Stimulated activated CD8-positive, alpha-beta memory T cell treated with anti-CD3 and anti-CD28 coated beads, Interleukin-4, amount 100 ng/mL, for 4 hours (primary cell): ENCODE results near the gene FOXG1.

Experiments used
- DNase-seq, 2 donors: peaks; one replicate each; pipeline ENCODE4 v3.0.0-alpha.2; 2020; ENCODE audit warnings: low read depth in 2 of 2, low spot score in 1 of 2

FOXG1 gene

DNA sequence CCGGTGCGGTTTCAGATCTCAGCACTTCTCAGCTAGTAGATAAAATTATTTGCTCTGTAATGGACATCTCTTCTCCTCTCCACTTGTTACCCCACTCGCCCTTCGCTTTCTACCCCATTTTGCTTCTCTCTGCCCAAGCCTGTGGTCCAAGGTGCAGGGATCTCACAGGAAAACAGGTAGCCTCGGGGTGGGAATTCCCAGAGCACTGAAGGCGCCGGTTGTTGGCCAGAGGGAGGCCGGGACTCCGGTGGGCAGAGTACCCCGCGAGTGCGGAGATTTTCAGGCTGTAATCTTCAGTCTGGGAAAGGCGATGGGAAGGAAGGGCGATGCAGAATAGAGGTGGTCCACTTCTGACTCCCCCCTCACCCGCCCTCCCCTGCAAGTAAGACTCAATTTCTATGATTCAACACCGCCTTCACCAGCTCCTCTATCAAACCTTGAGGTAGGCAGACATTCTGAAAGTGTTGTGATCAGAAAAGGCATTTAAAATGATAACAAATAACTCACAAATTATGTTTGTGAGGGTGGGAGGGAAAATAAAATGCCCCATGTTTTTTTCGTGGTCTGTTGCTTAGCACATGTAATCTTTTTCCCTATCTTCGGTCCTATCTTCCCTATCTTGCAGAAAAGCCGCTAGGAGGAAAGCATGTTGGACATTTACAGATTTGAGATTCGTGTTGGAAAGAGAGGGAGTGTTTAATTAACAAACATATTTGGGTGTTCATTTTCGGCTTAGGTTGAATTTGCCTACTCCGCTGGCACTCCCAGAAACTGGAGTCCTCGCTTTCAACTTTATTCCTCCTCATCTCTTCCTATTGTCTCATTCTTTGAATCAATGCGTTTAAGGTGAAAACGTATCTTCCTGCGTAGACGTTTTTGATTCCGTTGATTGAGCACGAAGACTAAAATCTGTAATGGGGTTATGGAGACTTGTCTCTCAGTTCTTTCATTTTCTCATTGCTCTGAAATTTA is 8.5 kb downstream of the FOXG1 start:
- no peak for DNase-seq

- DNase-seq = no peak
Measured at GRCh38 chr14:28776482-28777266, 10.1 kb downstream of the FOXG1 start.

DNA sequence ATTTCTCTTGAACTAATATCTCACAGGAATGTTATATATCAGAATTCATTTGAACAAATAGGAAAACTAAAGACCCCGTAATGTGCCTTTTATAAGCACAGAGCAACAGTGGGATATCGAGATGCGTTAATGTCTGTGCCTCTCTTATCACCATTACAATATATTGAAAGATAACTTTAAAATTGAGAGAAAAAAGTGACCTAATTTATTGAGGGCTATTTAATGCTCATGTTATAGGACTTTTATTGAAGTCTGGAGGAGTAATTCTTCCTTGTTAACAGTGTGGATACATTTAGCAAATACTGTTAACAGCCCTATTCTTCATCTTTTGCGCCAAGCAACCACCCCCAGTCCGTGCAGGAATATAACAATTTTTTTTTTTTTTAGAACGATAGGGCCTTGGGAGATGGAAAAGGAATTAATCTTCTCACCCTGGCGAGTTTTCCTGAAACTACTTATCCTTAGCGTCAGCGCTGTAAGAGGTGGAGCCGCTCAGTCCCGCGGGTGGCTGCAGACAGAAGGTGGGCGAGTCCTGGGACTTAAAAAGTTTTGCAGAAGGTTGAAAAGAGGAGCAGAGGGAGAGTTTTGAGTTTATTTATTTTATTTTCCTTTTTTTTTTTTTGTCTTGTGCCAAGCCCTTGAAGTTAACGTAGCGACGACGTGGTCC is 11.0 kb downstream of the FOXG1 start:
- DNase-seq = no peak

DNA sequence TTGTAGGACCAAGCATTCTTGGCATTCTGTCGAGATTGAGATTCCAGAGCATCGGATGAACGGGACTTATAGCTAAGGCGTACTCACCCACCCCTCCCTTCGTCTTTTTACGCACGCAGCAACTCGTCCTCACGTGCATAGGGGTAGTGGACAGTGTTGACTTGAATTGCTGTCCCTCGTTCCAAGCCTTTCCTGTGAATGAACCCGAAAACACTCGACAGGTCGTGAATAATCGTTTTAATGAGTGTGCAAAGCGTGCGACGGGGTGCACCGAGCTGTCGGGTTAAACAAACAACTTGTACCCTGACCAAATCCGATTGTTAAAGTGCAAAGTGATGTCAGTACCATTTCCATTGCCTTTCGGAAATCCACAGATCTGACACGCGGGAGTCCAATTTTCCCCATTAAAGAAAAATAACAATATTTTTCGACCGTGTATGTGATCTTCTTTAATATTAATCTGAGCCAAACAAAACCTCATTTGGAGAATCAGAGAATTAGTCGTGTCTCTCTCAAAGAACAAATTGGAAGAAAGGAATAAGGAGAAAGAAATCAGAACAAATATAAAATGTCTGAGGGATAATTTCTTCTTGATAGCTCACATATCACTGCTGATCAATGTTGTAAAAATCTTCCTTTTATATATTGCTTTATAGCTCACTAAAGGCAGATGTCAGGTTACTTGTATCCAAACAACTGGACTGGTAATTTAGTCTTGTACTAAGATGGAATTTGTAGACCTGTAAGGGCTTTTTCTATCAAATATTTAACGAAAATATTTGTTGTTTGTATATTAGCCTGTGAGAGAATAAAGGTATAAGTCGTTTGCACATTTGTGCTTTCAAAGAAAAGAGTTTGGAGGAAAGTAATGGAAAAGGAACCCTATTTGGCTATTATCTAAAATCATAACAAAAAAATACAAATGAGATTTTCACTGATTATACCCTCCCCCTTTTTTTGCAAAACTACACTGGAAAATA is 11.8 kb downstream of the FOXG1 start:
- no peak for DNase-seq

GRCh38 chr14:28779456-28779855 is 12.9 kb downstream of the FOXG1 start:
- no peak for DNase-seq

DNA sequence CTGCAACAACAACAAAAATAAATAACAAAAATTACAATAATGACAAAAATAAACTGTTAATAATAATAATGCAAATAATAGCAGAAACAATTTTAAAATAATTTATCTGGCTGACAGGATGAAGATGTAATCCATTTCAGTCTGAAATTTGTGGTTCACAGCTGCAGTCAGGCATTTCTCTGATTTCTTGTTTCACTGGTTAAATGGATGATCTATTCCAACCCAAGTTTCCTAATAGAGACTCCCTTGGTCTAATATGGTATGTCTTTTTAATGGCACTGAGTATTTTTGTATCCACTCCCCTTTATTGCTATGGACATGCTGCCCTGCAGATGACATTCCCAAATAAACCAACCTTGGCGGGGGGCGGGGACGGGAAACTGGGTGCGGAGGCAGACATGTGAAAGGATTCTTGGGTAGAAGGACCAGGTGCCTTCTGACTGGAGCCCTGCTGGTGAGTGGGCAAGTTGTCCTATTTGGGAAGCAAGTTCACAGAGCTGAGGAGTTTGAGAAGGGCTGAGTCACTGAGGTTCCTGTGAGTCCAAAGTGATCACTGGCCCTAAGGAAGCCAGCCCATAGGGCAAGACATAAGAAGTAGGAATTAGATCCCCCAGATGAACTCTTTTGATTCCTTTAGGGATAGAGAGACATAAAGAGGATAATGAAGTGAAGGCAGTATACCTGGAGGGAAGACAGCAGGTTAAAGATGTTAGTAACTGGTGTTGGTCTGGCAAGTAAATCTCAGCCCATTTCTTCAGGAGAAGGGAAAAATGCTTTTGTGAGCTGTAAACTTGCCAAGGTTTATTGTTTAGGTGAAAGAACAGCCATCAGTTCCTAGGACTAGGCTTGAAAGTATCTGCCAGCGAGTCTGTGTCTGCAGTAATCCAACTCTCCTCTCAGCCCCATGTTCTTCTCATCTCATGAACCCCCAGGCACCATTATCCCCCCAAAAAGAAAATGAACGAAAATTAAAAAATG is 14.5 kb downstream of the FOXG1 start:
- DNase-seq = no peak

GRCh38 chr14:28782301-28782700 is 15.7 kb downstream of the FOXG1 start:
- no peak for DNase-seq

DNA sequence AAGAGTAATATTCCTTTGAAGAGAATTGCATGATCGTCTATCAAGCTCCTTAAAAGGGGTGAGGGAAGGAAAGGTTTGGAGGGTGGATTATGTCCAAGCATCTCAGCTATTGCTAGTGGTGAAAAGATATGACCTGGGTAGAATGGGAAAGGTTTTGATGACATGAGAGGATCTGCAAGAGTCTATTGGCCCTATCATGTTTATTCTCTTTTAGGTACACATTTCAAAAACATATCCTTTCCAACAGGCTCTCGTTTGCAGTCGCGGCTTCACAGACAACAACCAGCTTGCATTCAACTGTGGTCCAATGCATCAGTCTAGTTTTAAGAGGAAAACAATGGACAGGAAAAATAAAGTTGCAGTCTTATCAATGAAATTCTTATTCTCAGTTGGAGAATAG is 17.1 kb downstream of the FOXG1 start:
- no peak for DNase-seq

GRCh38 chr14:28784096-28785048 is 17.8 kb downstream of the FOXG1 start:
- DNase-seq = no peak

- no peak for DNase-seq
Measured at GRCh38 chr14:28785096-28785952, 18.7 kb downstream of the FOXG1 start.

DNA sequence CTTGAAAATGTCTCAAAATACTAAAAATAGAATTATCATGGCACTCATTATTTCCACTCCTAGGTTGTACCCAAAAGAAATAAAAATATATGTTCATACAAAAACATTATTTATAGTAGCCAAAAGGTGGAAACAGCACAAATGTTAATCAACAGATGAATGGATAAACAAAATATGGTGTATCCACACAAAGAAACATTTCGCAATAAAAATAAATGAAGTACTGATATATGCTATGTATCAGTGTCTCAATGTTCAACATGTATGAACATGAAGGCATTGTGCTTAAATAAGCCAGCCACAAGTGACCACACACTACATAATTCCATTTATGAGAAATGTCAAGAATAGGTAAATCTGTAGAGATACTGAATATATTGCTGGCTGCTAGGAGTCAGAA is 40.9 kb downstream of the FOXG1 start:
- DNase-seq = no peak

DNA sequence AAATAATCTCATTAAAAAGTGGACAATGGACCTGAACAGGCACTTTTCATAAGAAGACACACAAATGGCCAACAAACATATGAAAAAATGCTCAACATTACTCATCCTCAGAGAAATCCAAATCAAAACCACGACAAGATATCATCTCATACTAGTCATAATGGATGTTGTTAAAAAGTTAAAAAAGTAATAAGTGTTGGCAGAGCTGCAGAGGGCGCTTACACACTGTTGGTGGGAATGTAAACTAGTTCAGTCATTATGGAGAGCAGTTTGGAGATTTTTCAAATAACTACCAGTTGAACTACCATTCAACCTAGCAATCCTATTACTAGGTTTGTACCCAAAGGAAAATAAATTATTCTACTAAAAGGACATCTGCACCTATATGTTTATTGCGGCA is 47.2 kb downstream of the FOXG1 start:
- DNase-seq = no peak
